ENCODE measurements around the gene PDLIM3. TPM values are rescaled to one million over a fixed set of nuclear protein-coding genes. Genes with fewer than 3 reads are reported as not detected.

Gene PDLIM3
- total and polyA plus RNA-seq, 2 of the 13 experiments (the other 11 are each of a cell fraction or from before 2014, with no cell fraction given), result 5.9 to 14.0 TPM

GRCh38 chr4:185567381-185568376 lies 32.4 kb upstream of the PDLIM3 start (continued):
- TF ChIP-seq HDAC6 (IDR thresholded peaks at IDR 0.05; ENCODE audit: low read depth, low read length) (no peak), ZBTB7B (CRISPR knock-in tag; IDR thresholded peaks at IDR 0.05) (peak; percentile 41; the same call in 1 of the 2 replicates), REXO4 (CRISPR knock-in tag; IDR thresholded peaks at IDR 0.05; ENCODE audit: borderline replicate concordance) (no peak), ATF4 (CRISPR knock-in tag; IDR thresholded peaks at IDR 0.05) (0 out of 4 replicates have a peak, but pooled peaks of 1 of the 2 experiments have one; percentile 35), GPBP1L1 (CRISPR knock-in tag; IDR thresholded peaks at IDR 0.05) (no peak), HOXA7 (CRISPR knock-in tag; IDR thresholded peaks at IDR 0.05) (no peak), NFKBIZ (CRISPR knock-in tag; IDR thresholded peaks at IDR 0.05) (no peak)
- TF ChIP-seq, protein P1, sequence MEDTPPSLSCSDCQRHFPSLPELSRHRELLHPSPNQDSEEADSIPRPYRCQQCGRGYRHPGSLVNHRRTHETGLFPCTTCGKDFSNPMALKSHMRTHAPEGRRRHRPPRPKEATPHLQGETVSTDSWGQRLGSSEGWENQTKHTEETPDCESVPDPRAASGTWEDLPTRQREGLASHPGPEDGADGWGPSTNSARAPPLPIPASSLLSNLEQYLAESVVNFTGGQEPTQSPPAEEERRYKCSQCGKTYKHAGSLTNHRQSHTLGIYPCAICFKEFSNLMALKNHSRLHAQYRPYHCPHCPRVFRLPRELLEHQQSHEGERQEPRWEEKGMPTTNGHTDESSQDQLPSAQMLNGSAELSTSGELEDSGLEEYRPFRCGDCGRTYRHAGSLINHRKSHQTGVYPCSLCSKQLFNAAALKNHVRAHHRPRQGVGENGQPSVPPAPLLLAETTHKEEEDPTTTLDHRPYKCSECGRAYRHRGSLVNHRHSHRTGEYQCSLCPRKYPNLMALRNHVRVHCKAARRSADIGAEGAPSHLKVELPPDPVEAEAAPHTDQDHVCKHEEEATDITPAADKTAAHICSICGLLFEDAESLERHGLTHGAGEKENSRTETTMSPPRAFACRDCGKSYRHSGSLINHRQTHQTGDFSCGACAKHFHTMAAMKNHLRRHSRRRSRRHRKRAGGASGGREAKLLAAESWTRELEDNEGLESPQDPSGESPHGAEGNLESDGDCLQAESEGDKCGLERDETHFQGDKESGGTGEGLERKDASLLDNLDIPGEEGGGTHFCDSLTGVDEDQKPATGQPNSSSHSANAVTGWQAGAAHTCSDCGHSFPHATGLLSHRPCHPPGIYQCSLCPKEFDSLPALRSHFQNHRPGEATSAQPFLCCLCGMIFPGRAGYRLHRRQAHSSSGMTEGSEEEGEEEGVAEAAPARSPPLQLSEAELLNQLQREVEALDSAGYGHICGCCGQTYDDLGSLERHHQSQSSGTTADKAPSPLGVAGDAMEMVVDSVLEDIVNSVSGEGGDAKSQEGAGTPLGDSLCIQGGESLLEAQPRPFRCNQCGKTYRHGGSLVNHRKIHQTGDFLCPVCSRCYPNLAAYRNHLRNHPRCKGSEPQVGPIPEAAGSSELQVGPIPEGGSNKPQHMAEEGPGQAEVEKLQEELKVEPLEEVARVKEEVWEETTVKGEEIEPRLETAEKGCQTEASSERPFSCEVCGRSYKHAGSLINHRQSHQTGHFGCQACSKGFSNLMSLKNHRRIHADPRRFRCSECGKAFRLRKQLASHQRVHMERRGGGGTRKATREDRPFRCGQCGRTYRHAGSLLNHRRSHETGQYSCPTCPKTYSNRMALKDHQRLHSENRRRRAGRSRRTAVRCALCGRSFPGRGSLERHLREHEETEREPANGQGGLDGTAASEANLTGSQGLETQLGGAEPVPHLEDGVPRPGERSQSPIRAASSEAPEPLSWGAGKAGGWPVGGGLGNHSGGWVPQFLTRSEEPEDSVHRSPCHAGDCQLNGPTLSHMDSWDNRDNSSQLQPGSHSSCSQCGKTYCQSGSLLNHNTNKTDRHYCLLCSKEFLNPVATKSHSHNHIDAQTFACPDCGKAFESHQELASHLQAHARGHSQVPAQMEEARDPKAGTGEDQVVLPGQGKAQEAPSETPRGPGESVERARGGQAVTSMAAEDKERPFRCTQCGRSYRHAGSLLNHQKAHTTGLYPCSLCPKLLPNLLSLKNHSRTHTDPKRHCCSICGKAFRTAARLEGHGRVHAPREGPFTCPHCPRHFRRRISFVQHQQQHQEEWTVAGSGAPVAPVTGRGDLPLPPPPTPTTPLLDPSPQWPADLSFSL (CRISPR knock-in tag; IDR thresholded peaks at IDR 0.05), result peak; percentile 87
- TF ChIP-seq, protein P2, sequence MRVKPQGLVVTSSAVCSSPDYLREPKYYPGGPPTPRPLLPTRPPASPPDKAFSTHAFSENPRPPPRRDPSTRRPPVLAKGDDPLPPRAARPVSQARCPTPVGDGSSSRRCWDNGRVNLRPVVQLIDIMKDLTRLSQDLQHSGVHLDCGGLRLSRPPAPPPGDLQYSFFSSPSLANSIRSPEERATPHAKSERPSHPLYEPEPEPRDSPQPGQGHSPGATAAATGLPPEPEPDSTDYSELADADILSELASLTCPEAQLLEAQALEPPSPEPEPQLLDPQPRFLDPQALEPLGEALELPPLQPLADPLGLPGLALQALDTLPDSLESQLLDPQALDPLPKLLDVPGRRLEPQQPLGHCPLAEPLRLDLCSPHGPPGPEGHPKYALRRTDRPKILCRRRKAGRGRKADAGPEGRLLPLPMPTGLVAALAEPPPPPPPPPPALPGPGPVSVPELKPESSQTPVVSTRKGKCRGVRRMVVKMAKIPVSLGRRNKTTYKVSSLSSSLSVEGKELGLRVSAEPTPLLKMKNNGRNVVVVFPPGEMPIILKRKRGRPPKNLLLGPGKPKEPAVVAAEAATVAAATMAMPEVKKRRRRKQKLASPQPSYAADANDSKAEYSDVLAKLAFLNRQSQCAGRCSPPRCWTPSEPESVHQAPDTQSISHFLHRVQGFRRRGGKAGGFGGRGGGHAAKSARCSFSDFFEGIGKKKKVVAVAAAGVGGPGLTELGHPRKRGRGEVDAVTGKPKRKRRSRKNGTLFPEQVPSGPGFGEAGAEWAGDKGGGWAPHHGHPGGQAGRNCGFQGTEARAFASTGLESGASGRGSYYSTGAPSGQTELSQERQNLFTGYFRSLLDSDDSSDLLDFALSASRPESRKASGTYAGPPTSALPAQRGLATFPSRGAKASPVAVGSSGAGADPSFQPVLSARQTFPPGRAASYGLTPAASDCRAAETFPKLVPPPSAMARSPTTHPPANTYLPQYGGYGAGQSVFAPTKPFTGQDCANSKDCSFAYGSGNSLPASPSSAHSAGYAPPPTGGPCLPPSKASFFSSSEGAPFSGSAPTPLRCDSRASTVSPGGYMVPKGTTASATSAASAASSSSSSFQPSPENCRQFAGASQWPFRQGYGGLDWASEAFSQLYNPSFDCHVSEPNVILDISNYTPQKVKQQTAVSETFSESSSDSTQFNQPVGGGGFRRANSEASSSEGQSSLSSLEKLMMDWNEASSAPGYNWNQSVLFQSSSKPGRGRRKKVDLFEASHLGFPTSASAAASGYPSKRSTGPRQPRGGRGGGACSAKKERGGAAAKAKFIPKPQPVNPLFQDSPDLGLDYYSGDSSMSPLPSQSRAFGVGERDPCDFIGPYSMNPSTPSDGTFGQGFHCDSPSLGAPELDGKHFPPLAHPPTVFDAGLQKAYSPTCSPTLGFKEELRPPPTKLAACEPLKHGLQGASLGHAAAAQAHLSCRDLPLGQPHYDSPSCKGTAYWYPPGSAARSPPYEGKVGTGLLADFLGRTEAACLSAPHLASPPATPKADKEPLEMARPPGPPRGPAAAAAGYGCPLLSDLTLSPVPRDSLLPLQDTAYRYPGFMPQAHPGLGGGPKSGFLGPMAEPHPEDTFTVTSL (CRISPR knock-in tag; IDR thresholded peaks at IDR 0.05; ENCODE audit: borderline replicate concordance), result peak; percentile 6; the same call in 1 of the 2 replicates
- TF ChIP-seq, protein P3, sequence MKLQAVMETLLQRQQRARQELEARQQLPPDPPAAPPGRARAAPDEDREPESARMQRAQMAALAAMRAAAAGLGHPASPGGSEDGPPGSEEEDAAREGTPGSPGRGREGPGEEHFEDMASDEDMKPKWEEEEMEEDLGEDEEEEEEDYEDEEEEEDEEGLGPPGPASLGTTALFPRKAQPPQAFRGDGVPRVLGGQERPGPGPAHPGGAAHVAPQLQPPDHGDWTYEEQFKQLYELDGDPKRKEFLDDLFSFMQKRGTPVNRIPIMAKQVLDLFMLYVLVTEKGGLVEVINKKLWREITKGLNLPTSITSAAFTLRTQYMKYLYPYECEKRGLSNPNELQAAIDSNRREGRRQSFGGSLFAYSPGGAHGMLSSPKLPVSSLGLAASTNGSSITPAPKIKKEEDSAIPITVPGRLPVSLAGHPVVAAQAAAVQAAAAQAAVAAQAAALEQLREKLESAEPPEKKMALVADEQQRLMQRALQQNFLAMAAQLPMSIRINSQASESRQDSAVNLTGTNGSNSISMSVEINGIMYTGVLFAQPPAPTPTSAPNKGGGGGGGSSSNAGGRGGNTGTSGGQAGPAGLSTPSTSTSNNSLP (IDR thresholded peaks at IDR 0.05; ENCODE audit: low read depth, low read length), result 0 out of 2 replicates have a peak, but pooled peaks have one; percentile 58
